ENCODE measurements around the gene ALX3.

ALX3 gene

DNA sequence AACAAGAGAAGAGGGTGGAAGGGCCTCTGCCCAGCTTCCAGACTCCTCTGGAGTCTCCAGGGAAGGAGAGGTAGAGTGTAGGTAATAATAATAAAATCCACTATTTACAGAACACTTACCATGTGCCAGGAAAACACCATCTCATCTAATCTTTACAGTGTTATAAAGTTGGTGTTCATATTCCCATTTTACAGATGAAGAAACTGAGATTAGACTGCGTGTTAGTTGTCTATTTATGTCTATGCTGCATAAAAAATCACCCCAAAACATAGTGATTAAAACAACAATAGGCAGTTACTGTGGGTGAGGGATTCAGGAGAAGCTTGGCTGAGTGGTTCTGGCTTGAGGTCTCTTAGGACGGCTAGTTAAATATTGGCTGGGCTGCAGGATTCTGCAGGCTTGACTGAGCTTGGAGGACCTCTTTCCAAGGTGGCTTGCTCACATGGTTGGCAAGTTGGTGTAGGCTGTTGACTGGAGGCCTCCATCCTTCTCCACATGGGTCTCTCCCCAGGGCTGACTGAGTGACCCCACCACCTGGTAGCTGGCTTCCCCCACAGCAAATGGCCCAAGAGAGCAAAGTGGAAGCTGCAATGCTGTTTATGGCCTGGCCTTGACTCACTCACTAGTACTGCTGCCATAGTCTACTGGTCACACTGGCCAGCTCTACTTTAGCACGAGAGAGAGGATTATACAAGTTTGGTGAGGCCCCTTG, 6.5 kb upstream of the ALX3 start:
- no peak for DNase-seq (ENCODE audit: low read depth, low spot score)
- H3K4me3 ChIP-seq (ENCODE audit: low read depth, low read length): no peak overlapping the region
- in situ Hi-C loops (cut with HindIII; ENCODE audit: low sequenced_read_pairs): no loop called here
- no peak for TF ChIP-seq CTCF (IDR thresholded peaks at IDR 0.05; ENCODE audit: low read depth, low read length)

GRCh38 chr1:110074166-110074565, 3.7 kb upstream of the ALX3 start:
- DNase-seq (ENCODE audit: low read depth, low spot score): no peak
- H3K4me3 ChIP-seq (ENCODE audit: low read depth, low read length): no peak overlapping the region
- in situ Hi-C loops (cut with HindIII; ENCODE audit: low sequenced_read_pairs): no loop called here
- no peak for TF ChIP-seq CTCF (IDR thresholded peaks at IDR 0.05; ENCODE audit: low read depth, low read length)

- TF ChIP-seq CTCF (IDR thresholded peaks at IDR 0.05; ENCODE audit: low read depth, low read length): no peak
- in situ Hi-C loops (cut with HindIII; ENCODE audit: low sequenced_read_pairs): no loop called here
- H3K4me3 ChIP-seq (ENCODE audit: low read depth, low read length): no peak overlapping the region
- no peak for DNase-seq (ENCODE audit: low read depth, low spot score)
Observed at GRCh38 chr1:110070282-110070669, 196 bp downstream of the ALX3 start.

GRCh38 chr1:110069404-110070281, 829 bp downstream of the ALX3 start:
- in situ Hi-C loops (cut with HindIII; ENCODE audit: low sequenced_read_pairs): no loop called here
- no peak for DNase-seq (ENCODE audit: low read depth, low spot score)
- H3K4me3 ChIP-seq (ENCODE audit: low read depth, low read length): no peak overlapping the region
- no peak for TF ChIP-seq CTCF (IDR thresholded peaks at IDR 0.05; ENCODE audit: low read depth, low read length)

- DNase-seq (ENCODE audit: low read depth, low spot score): no peak
- in situ Hi-C loops (cut with HindIII; ENCODE audit: low sequenced_read_pairs): no loop called here
- TF ChIP-seq CTCF (IDR thresholded peaks at IDR 0.05; ENCODE audit: low read depth, low read length): no peak
Observed at GRCh38 chr1:110068646-110069403, 1.6 kb downstream of the ALX3 start.

GRCh38 chr1:110067893-110068645, 2.4 kb downstream of the ALX3 start:
- no peak overlapping the region for H3K4me3 ChIP-seq (ENCODE audit: low read depth, low read length)
- DNase-seq (ENCODE audit: low read depth, low spot score): no peak
- in situ Hi-C loops (cut with HindIII; ENCODE audit: low sequenced_read_pairs): no loop called here
- TF ChIP-seq CTCF (IDR thresholded peaks at IDR 0.05; ENCODE audit: low read depth, low read length): no peak

More at GRCh38 chr1:110068646-110069403, 1.6 kb downstream of the ALX3 start:
- H3K4me3 ChIP-seq (ENCODE audit: low read depth, low read length): no peak overlapping the region

Data from astrocyte of the spinal cord (primary cell).